Measurements from ENCODE around the gene BCLAF1.
"Not testable (repeated sequence)": the region's sequence is repeated elsewhere in the genome, so short reads cannot be mapped to it uniquely, and the experiment has no call there.

BCLAF1 gene

DNA sequence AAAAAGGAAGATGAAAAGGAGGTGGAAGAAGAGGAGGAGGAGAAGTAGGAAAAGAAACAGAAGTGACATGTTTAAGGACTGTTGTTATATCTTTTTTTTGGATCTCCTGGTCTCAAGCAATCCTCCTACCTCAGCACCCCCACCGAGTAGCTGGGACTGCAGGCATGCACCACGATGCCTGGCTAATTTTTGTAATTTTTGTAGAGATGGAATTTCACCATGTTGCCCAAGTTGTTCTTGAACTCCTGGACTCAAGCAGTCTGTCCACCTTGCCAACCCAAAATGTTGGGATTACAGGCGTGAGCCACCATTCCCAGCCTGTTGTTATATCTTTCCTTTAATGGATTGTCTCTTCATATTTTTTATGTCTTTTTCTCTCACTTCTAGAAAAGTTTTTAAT, 19.5 kb upstream of the BCLAF1 start:
- H3K79me2 ChIP-seq (ENCODE audit: control insufficient read depth, low read length) = no peaks in the 10 kb centered on the region
- H3K4me2 ChIP-seq (ENCODE audit: low read length) = no peak overlapping the region
- no peaks in the 10 kb centered on the region for H3K4me1 ChIP-seq (ENCODE audit: control insufficient read depth, low read length)
- no peak overlapping the region for H3K27ac ChIP-seq (ENCODE audit: low read depth, low read length)
- no peaks in the 10 kb centered on the region for H3K9me3 ChIP-seq (ENCODE audit: control insufficient read depth, insufficient read depth, low read length)
- H3K9me2 ChIP-seq (replicated peaks; ENCODE audit: control insufficient read depth, low read length) = no peaks in the 10 kb centered on the region
- H3F3A ChIP-seq (ENCODE audit: control insufficient read depth, insufficient read depth) = no peaks in the 10 kb centered on the region
- TF ChIP-seq CTCF (IDR thresholded peaks at IDR 0.05; ENCODE audit: low read depth, low read length, poor library complexity, severe bottlenecking) = no peak
- no peak for TF ChIP-seq EZH2phosphoT487 (IDR thresholded peaks at IDR 0.05; ENCODE audit: borderline replicate concordance, low read length)
- no peak overlapping the region for H3K4me3 ChIP-seq (ENCODE audit: low read length)
- no peaks in the 10 kb centered on the region for H4K20me1 ChIP-seq (ENCODE audit: control insufficient read depth, insufficient read depth, low read depth, low read length)
- no peaks in the 10 kb centered on the region for H3K27me3 ChIP-seq (ENCODE audit: control insufficient read depth, low read length)
- H3K36me3 ChIP-seq (ENCODE audit: control insufficient read depth, low read length) = no peaks in the 10 kb centered on the region

GRCh38 chr6:136308469-136308868, 18.8 kb upstream of the BCLAF1 start:
- H3F3A ChIP-seq (ENCODE audit: control insufficient read depth, insufficient read depth); H3K9me2 ChIP-seq (replicated peaks; ENCODE audit: control insufficient read depth, low read length); H3K79me2 ChIP-seq (ENCODE audit: control insufficient read depth, low read length); H3K36me3 ChIP-seq (ENCODE audit: control insufficient read depth, low read length); H3K27ac ChIP-seq (ENCODE audit: low read depth, low read length); H3K9me3 ChIP-seq (ENCODE audit: control insufficient read depth, insufficient read depth, low read length); H3K4me2 ChIP-seq (ENCODE audit: low read length); H4K20me1 ChIP-seq (ENCODE audit: control insufficient read depth, insufficient read depth, low read depth, low read length); H3K4me3 ChIP-seq (ENCODE audit: low read length); H3K27me3 ChIP-seq (ENCODE audit: control insufficient read depth, low read length); H3K4me1 ChIP-seq (ENCODE audit: control insufficient read depth, low read length): not testable (repeated sequence)

DNA sequence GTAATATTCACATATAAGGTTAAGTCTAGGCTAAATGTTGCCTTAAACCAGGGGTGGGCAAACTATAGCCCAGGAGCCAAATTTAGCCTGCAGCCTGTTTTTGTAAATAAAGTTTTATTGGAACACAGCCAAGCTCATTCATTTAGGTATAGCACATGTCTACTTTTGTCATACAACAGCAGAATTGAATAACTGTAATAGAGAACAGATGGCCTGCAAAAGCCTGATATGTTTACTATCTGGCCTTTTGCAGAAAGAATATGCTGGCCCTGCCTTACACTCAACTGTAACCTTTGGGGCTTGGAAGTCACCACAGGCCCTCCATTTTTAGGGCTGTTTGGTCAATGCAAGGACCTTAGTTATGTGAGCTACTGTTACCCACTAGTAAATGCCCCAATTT, 17.7 kb upstream of the BCLAF1 start:
- H3K4me3 ChIP-seq (ENCODE audit: low read length) = no peak overlapping the region
- H3K79me2 ChIP-seq (ENCODE audit: control insufficient read depth, low read length) = no peaks in the 10 kb centered on the region
- H3K9me3 ChIP-seq (ENCODE audit: control insufficient read depth, insufficient read depth, low read length) = no peaks in the 10 kb centered on the region
- no peaks in the 10 kb centered on the region for H4K20me1 ChIP-seq (ENCODE audit: control insufficient read depth, insufficient read depth, low read depth, low read length)
- no peak for TF ChIP-seq CTCF (IDR thresholded peaks at IDR 0.05; ENCODE audit: low read depth, low read length, poor library complexity, severe bottlenecking)
- TF ChIP-seq EZH2phosphoT487 (IDR thresholded peaks at IDR 0.05; ENCODE audit: borderline replicate concordance, low read length) = no peak
- no peaks in the 10 kb centered on the region for H3F3A ChIP-seq (ENCODE audit: control insufficient read depth, insufficient read depth)
- H3K9me2 ChIP-seq (replicated peaks; ENCODE audit: control insufficient read depth, low read length) = no peaks in the 10 kb centered on the region
- no peaks in the 10 kb centered on the region for H3K4me1 ChIP-seq (ENCODE audit: control insufficient read depth, low read length)
- H3K36me3 ChIP-seq (ENCODE audit: control insufficient read depth, low read length) = no peaks in the 10 kb centered on the region
- no peaks in the 10 kb centered on the region for H3K27me3 ChIP-seq (ENCODE audit: control insufficient read depth, low read length)
- no peak overlapping the region for H3K27ac ChIP-seq (ENCODE audit: low read depth, low read length)
- H3K4me2 ChIP-seq (ENCODE audit: low read length) = no peak overlapping the region

- no peak overlapping the region for H3K27ac ChIP-seq (ENCODE audit: low read depth, low read length)
- H3K9me2 ChIP-seq (replicated peaks; ENCODE audit: control insufficient read depth, low read length) = no peaks in the 10 kb centered on the region
- H3K4me1 ChIP-seq (ENCODE audit: control insufficient read depth, low read length) = no peaks in the 10 kb centered on the region
- no peaks in the 10 kb centered on the region for H4K20me1 ChIP-seq (ENCODE audit: control insufficient read depth, insufficient read depth, low read depth, low read length)
- TF ChIP-seq EZH2phosphoT487 (IDR thresholded peaks at IDR 0.05; ENCODE audit: borderline replicate concordance, low read length) = no peak
- no peak for TF ChIP-seq CTCF (IDR thresholded peaks at IDR 0.05; ENCODE audit: low read depth, low read length, poor library complexity, severe bottlenecking)
- no peaks in the 10 kb centered on the region for H3K79me2 ChIP-seq (ENCODE audit: control insufficient read depth, low read length)
- H3K27me3 ChIP-seq (ENCODE audit: control insufficient read depth, low read length) = no peaks in the 10 kb centered on the region
- H3K36me3 ChIP-seq (ENCODE audit: control insufficient read depth, low read length) = no peaks in the 10 kb centered on the region
- no peak overlapping the region for H3K4me3 ChIP-seq (ENCODE audit: low read length)
- no peaks in the 10 kb centered on the region for H3F3A ChIP-seq (ENCODE audit: control insufficient read depth, insufficient read depth)
- H3K9me3 ChIP-seq (ENCODE audit: control insufficient read depth, insufficient read depth, low read length) = no peaks in the 10 kb centered on the region
- H3K4me2 ChIP-seq (ENCODE audit: low read length) = no peak overlapping the region
Observed at GRCh38 chr6:136306466-136306865, 16.8 kb upstream of the BCLAF1 start.
